ENCODE measurements around the gene CSN1S1. TPM values are rescaled to one million over a fixed set of nuclear protein-coding genes. Genes with fewer than 3 reads are reported as not detected.
A peak's percentile ranks its signal among the peaks of the same experiment; 100 is the strongest.
"Not testable (repeated sequence)": the region's sequence is repeated elsewhere in the genome, so short reads cannot be mapped to it uniquely, and the experiment has no call there.

Gene CSN1S1
- polyA plus RNA-seq (ENCODE audit: insufficient read length in 10 of 10), result not detected
- long read RNA-seq, donor 1, result 0 reads
- long read RNA-seq, donor 2, result 0 reads
- long read RNA-seq, donor 3, result 0 reads
- long read RNA-seq, donor 4, result 0 reads
- long read RNA-seq, donor 5, result 0 reads
- long read RNA-seq, donor 6, result 0 reads
- long read RNA-seq, donor 7, result 0 reads
- long read RNA-seq, donor 8, result 0 reads
- long read RNA-seq, donor 9, result 0 reads

- no peak for DNase-seq
Measured at GRCh38 chr4:69930768-69931167, at the start of gene CSN1S1. Gene CSN1S1, plus strand, starts transcription at chr4:69931068. Its CDS starts 1,488 bp downstream, at chr4:69932556.

GRCh38 chr4:69881173-69881773 lies 49.6 kb upstream of the CSN1S1 start:
- DNase-seq, result peak; percentile 52 to 83 (median 70)

DNA sequence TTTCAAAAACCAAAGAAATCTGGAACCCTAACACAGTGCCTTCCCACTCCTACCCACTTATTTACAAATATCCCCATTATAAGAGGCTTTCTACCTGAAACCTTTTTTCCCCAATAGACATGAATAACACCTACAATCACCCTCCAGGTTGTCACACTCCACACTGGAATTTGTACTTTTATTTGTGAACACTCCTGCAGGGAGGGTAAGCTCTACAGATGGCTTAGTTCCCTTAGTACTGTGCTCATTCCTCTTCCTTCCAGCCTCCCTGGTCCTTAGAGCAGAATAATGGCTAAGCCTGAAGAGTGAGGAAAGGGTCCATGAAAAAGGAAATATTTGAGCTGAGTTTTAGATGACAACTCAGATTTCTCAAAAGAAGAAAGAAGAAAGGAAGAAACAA lies 48.7 kb upstream of the CSN1S1 start:
- no peak for DNase-seq

GRCh38 chr4:69888336-69888735 lies 42.5 kb upstream of the CSN1S1 start:
- no peak for DNase-seq

DNA sequence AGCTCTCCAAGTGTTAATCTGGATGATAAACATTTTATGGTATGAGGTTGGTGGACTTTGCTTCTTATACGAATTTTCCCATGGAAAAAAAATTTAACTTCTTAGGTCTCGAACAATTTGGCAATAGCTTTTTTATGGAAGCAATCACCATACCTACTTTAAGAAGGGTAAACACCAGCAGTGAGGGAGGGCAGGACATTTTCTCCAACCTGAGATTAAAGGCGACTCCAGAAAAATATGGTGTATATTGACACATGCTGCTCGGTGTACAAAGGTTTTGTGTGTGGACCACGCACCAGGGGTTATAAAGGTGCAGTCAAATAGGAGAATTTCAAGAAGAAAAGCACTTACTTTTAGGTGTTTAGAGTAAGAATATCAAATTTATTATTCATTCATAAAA lies 36.7 kb upstream of the CSN1S1 start:
- no peak for DNase-seq

- no peak for DNase-seq
Measured at GRCh38 chr4:69894721-69895120, 36.1 kb upstream of the CSN1S1 start.

DNA sequence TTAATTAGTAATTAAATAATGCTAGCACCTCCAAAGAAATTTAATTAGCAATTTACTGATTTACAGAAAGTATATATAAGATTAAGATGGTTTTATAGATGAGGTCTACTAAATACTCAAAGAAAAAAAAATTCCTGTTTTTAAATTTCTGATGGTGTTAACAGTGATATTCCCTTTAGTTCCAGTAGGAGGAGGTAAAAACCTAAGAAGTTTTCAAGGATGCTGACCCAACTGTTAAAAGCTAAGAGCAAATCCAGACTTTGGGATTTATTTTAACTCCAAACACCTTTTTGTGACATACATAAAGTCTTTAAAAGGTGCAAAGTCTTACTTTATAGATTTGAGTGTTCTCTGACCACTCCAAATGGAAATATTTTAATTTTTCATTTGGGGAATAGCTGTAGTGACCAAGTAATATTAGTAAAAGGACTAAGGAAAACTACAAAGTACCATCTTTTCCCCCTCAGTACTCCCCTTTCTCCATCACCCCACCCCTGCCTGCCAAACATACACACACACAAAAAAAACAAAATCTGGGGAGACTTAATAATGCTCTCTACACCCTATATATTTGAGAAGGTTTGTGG lies 34.2 kb upstream of the CSN1S1 start:
- DNase-seq, result no peak

DNA sequence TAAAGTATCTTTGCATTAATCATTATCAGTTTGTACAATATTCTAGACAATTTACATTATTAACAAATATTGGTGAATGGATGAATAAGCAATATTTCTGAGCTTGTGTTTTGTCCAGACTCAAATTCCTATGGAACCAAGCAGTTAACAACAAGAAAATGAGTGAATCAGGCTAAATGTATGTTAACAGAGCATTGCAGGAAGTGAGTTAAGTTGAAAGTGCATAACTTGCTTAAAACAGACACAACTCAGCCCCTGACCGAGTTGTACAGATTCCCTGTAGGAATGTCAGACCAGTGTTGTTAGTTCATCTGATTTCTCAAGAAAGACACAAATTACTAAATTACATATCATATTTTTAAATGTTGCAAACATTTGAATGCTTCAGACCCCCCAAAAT lies 23.7 kb upstream of the CSN1S1 start:
- peak in 1 of 3 donors; percentile 11 for DNase-seq

DNA sequence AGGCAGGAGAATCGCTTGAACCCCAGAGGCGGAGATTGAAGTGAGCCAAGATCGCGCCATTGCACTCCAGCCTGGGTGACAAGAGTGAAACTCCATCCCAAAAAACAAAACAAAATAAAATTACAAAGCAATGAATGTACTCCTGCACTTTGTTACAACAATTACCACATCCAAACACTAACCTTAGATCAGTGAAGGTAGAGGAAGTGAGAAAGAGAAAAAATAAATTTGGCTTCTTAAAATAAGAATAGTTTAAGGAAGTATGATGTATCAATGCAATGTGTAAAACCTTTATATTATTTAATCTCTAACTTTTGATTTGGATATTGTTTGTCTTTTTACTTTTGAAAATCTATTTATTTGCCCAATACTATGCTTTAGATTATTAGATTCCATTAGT lies 21.7 kb upstream of the CSN1S1 start:
- DNase-seq, result no peak

- peak in 1 of 3 donors; percentile 2 for DNase-seq
Measured at GRCh38 chr4:69910016-69910782, 20.7 kb upstream of the CSN1S1 start.

DNA sequence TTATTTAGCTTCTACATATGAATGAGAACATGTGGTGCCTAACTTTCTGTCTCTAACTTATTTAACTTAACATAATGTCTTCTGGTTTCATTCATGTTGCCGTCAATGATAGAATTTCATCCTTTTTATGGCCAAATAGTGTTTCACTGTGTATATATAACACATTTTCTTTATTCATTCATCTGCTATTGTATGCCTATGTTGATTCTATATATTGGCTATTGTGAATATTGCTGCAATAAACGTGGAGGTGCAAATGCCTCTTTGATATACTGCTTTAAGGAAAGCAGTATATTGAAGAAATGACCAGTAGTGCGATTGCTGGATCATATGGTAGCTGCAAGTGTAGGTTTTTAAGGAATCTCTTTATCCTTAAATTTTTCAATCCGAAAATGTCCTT lies 10.0 kb upstream of the CSN1S1 start:
- no peak for DNase-seq

- not testable (repeated sequence) for DNase-seq
Measured at GRCh38 chr4:69923782-69924410, 7.0 kb upstream of the CSN1S1 start.

DNA sequence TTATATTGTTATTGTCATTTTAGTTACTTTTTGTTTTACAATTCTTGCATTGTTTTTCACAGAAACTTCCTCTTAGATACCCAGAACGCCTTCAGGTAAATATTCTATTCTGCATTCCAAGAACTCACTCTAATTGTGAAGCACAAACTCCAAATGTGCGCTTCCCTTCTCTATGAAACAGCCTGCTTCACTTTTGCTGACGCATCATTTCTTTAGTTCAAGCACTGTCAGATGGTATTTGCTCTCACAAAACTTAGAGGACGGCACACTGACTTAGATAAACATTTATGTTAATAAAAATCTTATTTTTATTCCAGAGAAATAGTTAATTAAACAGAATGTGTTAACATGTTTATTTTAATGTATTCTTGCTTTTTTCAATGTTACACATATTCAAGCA lies 3.3 kb downstream of the CSN1S1 start:
- no peak for DNase-seq

- no peak for DNase-seq
Measured at GRCh38 chr4:69936566-69936965, 5.7 kb downstream of the CSN1S1 start.

- no peak for DNase-seq
Measured at GRCh38 chr4:69951602-69952001, 20.7 kb downstream of the CSN1S1 start.

DNA sequence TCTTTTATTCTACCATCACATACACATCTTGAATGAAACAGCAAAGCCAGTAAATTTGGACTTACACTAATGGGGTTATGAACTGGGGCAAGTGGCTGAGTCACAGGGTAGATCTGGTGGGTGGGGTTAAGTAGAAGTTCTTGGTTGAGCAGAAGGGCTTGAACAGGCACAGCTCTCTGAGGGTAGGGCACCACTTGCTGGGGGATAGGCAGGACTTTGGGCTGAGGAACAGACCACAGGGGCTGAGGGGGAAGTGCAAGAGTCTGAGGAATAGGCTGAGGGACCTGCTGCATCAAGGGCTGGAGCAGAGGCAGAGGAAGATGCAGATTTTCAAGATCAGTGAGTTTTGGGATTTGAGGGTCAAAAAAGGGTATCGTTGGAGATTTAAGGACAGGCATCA lies 26.3 kb downstream of the CSN1S1 start:
- DNase-seq, result no peak

GRCh38 chr4:69965628-69966027 lies 34.8 kb downstream of the CSN1S1 start, which contains the start of gene CSN2:
Gene CSN2, minus strand, starts transcription at chr4:69965728. Its CDS starts 4,733 bp downstream, at chr4:69960995.
- DNase-seq, result no peak

DNA sequence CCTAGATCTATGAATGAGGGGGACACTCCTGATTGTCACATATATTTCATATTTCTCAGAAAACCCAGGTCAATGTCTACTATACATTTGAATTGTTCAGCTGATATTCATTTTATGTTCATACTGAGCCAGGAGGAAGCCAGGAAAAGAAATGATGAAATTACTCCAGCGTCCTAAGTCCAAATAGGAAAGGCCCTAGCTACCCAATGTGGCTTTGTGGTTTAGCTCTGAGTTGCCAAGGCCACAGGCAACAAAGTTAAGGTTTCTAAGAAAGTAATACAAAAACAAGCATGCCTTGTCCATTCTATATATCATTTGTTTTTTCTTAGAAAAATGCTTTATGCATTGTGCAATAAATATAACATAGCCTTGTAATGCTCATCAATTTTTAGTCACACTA lies 39.2 kb downstream of the CSN1S1 start:
- no peak for DNase-seq

DNA sequence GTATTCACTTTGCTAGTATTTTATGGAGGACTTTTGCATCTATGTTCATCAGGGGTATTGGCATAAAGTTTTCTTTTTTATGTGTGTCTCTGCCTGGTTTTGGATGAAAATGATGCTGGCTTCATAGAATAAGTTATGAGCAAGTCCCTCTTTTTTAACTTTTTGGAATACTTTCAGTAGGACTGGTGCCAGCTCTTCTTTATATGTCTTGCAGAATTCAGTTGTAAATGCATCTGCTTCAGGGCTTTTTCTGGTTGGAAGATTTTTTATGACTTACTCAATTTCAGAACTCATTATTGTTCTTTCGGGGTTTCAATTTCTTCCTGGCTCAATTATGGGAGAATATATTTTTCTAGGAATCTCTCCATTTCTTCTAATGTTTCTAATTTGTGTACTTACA lies 43.8 kb downstream of the CSN1S1 start:
- DNase-seq, result peak; percentile 11 to 71 (median 42)

GRCh38 chr4:69977582-69977981 lies 46.7 kb downstream of the CSN1S1 start:
- no peak for DNase-seq

GRCh38 chr4:69984030-69984443 lies 53.2 kb downstream of the CSN1S1 start:
- DNase-seq, result peak; percentile 39 to 88 (median 61)

DNA sequence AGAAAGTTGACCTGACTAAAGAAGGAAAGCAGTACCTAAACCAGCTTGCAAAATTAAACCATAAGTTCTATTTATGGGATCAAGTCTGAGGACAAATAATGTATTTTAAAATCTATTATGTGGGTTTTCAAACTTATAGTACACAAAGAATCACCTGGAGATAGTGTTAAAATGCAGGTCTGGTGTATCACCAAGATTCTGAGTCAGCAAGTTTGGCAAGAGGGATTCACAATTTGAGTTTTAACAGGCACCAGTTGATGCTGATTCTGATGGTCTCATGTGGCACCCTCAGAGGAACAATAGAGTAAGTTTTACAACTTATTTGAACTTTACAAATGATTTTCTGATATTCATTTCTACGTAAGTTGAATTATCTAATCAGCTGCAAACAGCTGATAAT lies 55.8 kb downstream of the CSN1S1 start:
- DNase-seq, result no peak

All from muscle of back (tissue), 13 donors.